HG02678 (cell line): ENCODE results near the gene CEBPZ.
"Not testable (repeated sequence)": the region's sequence is repeated elsewhere in the genome, so short reads cannot be mapped to it uniquely, and the experiment has no call there.

Experiments used
- ATAC-seq: cut with Tn5 transposase; IDR thresholded peaks from one replicate; pipeline ENCODE4 v1.9.1; 2021; ENCODE audit warnings: mild to moderate bottlenecking, moderate library complexity; ENCODE audit not compliant: unreplicated experiment

CEBPZ gene

GRCh38 chr2:37224063-37224462 lies 7.3 kb downstream of the CEBPZ start:
- no peak for ATAC-seq

- no peak for ATAC-seq
Measured at GRCh38 chr2:37223131-37223530, 8.3 kb downstream of the CEBPZ start.

DNA sequence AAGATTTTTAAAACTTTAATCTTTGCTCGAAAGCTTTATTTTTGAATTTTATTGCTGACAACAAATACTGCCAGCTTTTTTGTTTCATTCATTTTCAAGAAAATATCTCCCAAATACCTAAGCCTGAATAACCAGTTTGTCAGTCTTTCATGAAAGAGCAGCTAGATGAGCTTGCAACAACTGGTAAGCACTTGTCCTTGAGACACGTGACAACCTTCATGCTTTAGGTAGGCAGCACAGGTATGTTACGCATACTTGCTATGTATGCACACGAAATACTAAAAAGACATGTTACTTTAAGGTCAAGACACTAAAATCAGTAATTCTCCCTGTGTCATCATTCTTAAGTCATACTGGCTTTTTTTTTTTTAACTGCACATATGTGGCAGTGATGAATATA lies 12.3 kb downstream of the CEBPZ start:
- ATAC-seq, result no peak

GRCh38 chr2:37215250-37215649 lies 16.1 kb downstream of the CEBPZ start:
- ATAC-seq, result no peak

GRCh38 chr2:37211939-37212338 lies 19.5 kb downstream of the CEBPZ start:
- ATAC-seq, result no peak

- no peak for ATAC-seq
Measured at GRCh38 chr2:37211212-37211611, 20.2 kb downstream of the CEBPZ start.

GRCh38 chr2:37206760-37207159 lies 24.6 kb downstream of the CEBPZ start:
- ATAC-seq, result not testable (repeated sequence)

- ATAC-seq, result no peak
Measured at GRCh38 chr2:37205689-37206341, 25.6 kb downstream of the CEBPZ start.

- ATAC-seq, result not testable (repeated sequence)
Measured at GRCh38 chr2:37205071-37205661, 26.2 kb downstream of the CEBPZ start.

- ATAC-seq, result no peak
Measured at GRCh38 chr2:37203708-37204107, 27.7 kb downstream of the CEBPZ start.

DNA sequence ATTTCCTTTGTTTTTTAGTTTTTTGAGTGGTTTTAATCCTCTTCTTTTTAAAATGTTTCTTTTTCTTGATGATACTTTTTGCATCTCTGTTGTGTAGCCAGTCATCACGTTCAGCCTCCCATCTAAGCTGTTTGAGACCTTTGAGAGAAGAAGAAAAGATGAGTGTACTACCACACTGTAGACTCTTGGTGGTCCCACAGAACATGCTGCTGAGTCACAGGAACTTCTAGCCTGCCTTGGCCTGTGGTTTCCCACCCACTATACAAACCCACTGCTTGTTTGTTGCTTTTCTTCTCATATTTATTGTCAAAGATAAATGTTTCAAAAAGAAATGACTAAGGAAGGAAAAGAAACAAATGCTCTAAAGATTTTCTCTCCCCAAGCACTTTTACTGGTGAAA lies 29.6 kb downstream of the CEBPZ start:
- no peak for ATAC-seq

GRCh38 chr2:37201208-37201607 lies 30.2 kb downstream of the CEBPZ start:
- ATAC-seq, result no peak

GRCh38 chr2:37198681-37199065 lies 32.7 kb downstream of the CEBPZ start:
- ATAC-seq, result no peak

- peak; percentile 78 for ATAC-seq
Measured at GRCh38 chr2:37196320-37197195, 34.8 kb downstream of the CEBPZ start, which contains the start of gene CEBPZOS. TSS of gene CEBPZOS (plus strand) at chr2:37196496. CDS start at chr2:37199705, 3,209 bp downstream.

DNA sequence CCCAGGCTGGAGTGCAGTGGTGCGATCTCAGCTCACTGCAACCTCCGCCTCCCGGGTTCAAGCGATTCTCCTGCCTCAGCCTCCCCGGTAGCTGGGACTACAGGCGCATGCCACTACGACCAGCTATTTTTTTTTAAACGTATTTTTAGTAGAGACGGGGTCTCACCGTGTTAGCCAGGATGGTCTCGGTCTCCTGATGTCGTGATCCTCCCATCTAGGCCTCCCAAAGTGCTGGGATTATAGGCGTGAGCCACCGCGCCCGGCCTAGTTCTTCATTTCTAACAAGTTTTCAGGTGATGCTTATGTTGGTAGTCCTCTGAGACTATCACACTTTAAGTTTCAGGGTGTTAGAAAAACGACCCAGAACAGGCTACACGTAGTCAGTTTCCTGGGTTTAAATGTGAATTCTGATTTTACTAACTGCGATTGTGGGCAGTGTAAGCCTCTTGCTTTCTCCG lies 35.5 kb downstream of the CEBPZ start:
- not testable (repeated sequence) for ATAC-seq

GRCh38 chr2:37192551-37192950 lies 38.8 kb downstream of the CEBPZ start:
- no peak for ATAC-seq

DNA sequence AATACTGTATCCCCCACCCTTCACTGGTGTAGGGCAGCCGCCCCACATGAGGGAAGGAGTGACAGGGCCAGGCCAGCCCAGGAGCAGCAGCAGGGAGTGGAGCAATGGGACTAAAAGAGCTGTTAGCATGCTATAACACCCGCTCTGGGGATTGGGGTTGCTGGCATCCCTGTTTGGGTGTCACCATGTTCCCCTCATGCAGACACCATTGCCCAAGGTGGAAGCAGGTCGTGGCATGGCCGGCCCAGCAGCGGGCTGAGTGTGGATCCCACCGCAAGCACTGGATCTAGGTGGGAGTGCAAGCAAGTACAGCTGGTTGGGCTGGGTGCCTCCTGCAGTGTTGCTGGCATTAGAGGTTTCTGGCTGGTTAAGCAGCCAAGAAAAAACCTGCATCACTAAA lies 39.6 kb downstream of the CEBPZ start:
- no peak for ATAC-seq

DNA sequence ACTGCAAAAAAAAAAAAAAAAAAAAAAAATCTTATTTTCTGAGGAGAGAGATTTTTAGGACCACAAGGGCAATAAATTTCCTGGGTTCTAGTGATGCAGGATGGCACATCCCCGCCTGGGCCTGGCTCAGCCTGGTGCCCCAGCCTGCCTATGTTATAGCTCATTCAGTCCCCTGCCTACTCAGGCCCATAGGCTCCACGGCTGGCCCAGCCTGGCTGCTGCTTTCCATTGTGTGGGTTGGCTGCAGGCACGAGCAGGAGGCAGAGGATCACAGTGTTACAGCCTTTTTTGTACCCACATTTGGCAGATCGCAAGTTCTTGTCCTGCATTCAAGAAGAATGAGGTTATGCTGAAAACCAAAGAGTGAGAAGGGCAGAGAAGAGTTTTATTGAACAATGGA lies 40.1 kb downstream of the CEBPZ start:
- ATAC-seq, result no peak

- ATAC-seq, result no peak
Measured at GRCh38 chr2:37190290-37190689, 41.1 kb downstream of the CEBPZ start.

DNA sequence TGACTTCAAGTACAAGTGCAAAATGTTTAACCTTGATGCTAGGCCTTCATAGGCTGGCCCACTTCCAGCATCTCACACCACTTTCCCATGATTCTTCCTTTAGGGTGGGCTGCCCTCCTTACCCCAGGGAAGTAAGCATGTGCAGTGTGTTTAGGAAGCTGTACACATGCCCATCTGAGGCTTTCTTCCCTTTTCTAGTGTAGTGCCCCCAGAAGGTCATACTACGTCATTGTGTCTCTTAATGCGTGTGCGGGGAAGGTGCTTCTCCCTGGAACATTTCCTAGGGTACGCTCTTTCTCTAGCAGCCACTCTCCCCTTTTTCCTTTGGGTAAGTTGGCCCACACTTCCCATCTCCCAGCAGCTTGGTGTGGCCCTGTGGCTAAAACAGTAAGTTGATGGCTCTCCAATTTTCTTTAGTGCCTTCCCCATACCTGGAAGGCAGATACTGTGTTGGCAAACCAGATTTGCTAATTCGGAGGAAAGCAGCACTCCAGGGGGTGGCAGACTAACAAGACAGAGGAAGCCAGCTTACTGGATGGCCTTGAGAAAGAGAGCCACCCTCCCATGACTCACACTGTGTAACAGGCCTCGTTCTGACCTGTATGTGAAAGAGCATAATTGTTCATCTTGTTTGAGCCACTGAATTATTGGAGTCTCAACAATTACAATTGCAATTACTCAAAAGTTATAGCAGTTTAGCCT lies 41.8 kb downstream of the CEBPZ start:
- no peak for ATAC-seq

GRCh38 chr2:37188570-37188969 lies 42.8 kb downstream of the CEBPZ start, which contains the start of gene SULT6B1:
TSS of gene SULT6B1 (minus strand) at chr2:37188670. CDS start at chr2:37188640, 30 bp downstream.
- no peak for ATAC-seq
